ENCODE measurements around the gene TECTB. TPM values are rescaled to one million over a fixed set of nuclear protein-coding genes. Genes with fewer than 3 reads are reported as not detected.

Gene TECTB
- total RNA-seq, 1 experiment from 2014 or later: not detected

GRCh38 chr10:112308125-112308502 lies 24.9 kb downstream of the TECTB start:
- Histone ChIP-seq H3K36me3 (ENCODE audit: insufficient read depth, low read length, poor library complexity, severe bottlenecking) (no peaks in the 10 kb centered on the region), H3K4me1 (ENCODE audit: insufficient read depth, low read length, poor library complexity, severe bottlenecking) (no peaks in the 10 kb centered on the region), H3K4me3 (ENCODE audit: low read depth, low read length, poor library complexity, severe bottlenecking) (no peak overlapping the region), H3K27me3 (replicated peaks; ENCODE audit: insufficient read depth, low read depth, low read length, poor library complexity) (peaks cover 39% of the 10 kb centered on the region), H3K9me3 (ENCODE audit: low read depth, low read length, poor library complexity, severe bottlenecking) (no peaks in the 10 kb centered on the region), H3K27ac (ENCODE audit: low read depth, low read length, poor library complexity, severe bottlenecking) (no peak overlapping the region)
- CTCF ChIA-PET: no interaction called here
- no TSS peak for BruUV-seq (replicated peaks)
- TF ChIP-seq EZH2 (IDR thresholded peaks at IDR 0.05; ENCODE audit: borderline replicate concordance, low read depth, low read length, poor library complexity, severe bottlenecking) (no peak), CTCF (conservative IDR thresholded peaks at IDR 0.05; ENCODE audit: low read depth, low read length) (peak; percentile 11; the same call in 1 of the 2 replicates)
- DNase-seq (ENCODE audit: low spot score): no peak
- POLR2A ChIA-PET (ENCODE audit: low non-redundant PET): no interaction called here
- intact Hi-C loops (cut with micrococcal nuclease; ENCODE audit: unreplicated experiment): loop anchor here (10.0 kb wide), 1 partner anchor 123 kb away; the partner anchor contains the start of gene GPAM

- no peaks in the 10 kb centered on the region for H3K4me1 ChIP-seq (ENCODE audit: insufficient read depth, low read length, poor library complexity, severe bottlenecking)
- H3K9me3 ChIP-seq (ENCODE audit: low read depth, low read length, poor library complexity, severe bottlenecking): no peaks in the 10 kb centered on the region
- intact Hi-C loops (cut with micrococcal nuclease; ENCODE audit: unreplicated experiment): no loop called here
- CTCF ChIA-PET: no interaction called here
- H3K4me3 ChIP-seq (ENCODE audit: low read depth, low read length, poor library complexity, severe bottlenecking): no peak overlapping the region
- POLR2A ChIA-PET (ENCODE audit: low non-redundant PET): no interaction called here
- no peaks in the 10 kb centered on the region for H3K36me3 ChIP-seq (ENCODE audit: insufficient read depth, low read length, poor library complexity, severe bottlenecking)
- peaks cover 36% of the 10 kb centered on the region for H3K27me3 ChIP-seq (replicated peaks; ENCODE audit: insufficient read depth, low read depth, low read length, poor library complexity)
- no peak overlapping the region for H3K27ac ChIP-seq (ENCODE audit: low read depth, low read length, poor library complexity, severe bottlenecking)
- no TSS peak for BruUV-seq (replicated peaks)
- DNase-seq (ENCODE audit: low spot score): no peak
- TF ChIP-seq CTCF (conservative IDR thresholded peaks at IDR 0.05; ENCODE audit: low read depth, low read length) (no peak), EZH2 (IDR thresholded peaks at IDR 0.05; ENCODE audit: borderline replicate concordance, low read depth, low read length, poor library complexity, severe bottlenecking) (no peak)
Observed at GRCh38 chr10:112311481-112311880, 28.3 kb downstream of the TECTB start.

- no TSS peak for BruUV-seq (replicated peaks)
- intact Hi-C loops (cut with micrococcal nuclease; ENCODE audit: unreplicated experiment): no loop called here
- ChIA-PET POLR2A (ENCODE audit: low non-redundant PET) (no interaction called here), CTCF (no interaction called here)
- DNase-seq (ENCODE audit: low spot score): no peak
- Histone ChIP-seq H3K27ac (ENCODE audit: low read depth, low read length, poor library complexity, severe bottlenecking) (no peak overlapping the region), H3K9me3 (ENCODE audit: low read depth, low read length, poor library complexity, severe bottlenecking) (no peaks in the 10 kb centered on the region), H3K4me1 (ENCODE audit: insufficient read depth, low read length, poor library complexity, severe bottlenecking) (no peaks in the 10 kb centered on the region), H3K36me3 (ENCODE audit: insufficient read depth, low read length, poor library complexity, severe bottlenecking) (no peaks in the 10 kb centered on the region), H3K4me3 (ENCODE audit: low read depth, low read length, poor library complexity, severe bottlenecking) (no peak overlapping the region), H3K27me3 (replicated peaks; ENCODE audit: insufficient read depth, low read depth, low read length, poor library complexity) (peaks cover 54% of the 10 kb centered on the region)
- TF ChIP-seq EZH2 (IDR thresholded peaks at IDR 0.05; ENCODE audit: borderline replicate concordance, low read depth, low read length, poor library complexity, severe bottlenecking) (no peak), CTCF (conservative IDR thresholded peaks at IDR 0.05; ENCODE audit: low read depth, low read length) (no peak)
Observed at GRCh38 chr10:112313234-112313633, 30.0 kb downstream of the TECTB start.
